GM21825 (cell line): Measurements from ENCODE around the gene FBLIM1.

Experiments
- ATAC-seq: cut with Tn5 transposase; IDR thresholded peaks from one replicate; pipeline ENCODE4 v1.9.1; 2021; ENCODE audit warnings: mild to moderate bottlenecking, moderate library complexity; ENCODE audit not compliant: unreplicated experiment

The FBLIM1 gene, protein sequence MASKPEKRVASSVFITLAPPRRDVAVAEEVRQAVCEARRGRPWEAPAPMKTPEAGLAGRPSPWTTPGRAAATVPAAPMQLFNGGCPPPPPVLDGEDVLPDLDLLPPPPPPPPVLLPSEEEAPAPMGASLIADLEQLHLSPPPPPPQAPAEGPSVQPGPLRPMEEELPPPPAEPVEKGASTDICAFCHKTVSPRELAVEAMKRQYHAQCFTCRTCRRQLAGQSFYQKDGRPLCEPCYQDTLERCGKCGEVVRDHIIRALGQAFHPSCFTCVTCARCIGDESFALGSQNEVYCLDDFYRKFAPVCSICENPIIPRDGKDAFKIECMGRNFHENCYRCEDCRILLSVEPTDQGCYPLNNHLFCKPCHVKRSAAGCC

DNA sequence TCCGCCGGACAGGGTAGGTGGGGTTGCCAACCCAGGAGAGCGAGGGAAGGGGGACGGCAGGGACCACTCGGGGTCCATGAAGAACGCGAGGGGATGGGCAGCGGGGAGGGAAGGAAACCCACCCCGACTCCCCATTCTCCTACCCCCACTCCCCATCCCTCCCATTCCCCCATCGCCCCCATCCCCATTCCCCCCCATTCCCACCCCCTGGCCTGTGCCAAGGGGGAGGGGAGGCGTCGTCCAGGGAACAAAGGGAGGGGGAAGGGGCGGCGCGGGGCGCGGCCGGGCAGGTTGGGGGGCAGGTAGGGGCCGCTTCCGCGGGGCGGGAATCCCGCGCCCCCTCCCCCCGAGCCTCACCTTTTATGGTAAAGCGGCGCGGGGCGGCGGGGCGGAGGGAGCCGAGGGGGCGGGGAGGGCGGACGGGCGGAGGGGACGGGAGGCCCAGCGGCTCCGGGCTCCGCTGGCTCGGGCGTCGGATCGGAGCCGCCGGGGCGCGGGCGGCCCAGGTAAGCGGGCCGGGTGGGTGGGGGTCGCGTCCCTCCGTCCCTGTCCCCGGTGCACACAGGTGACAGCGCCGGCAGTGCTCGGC lies at the start of gene FBLIM1:
Gene FBLIM1 (plus strand): TSS at position 453 of the 589 bp plus-strand sequence. CDS start 6,189 bp downstream, outside the sequence.
- ATAC-seq: no peak

DNA sequence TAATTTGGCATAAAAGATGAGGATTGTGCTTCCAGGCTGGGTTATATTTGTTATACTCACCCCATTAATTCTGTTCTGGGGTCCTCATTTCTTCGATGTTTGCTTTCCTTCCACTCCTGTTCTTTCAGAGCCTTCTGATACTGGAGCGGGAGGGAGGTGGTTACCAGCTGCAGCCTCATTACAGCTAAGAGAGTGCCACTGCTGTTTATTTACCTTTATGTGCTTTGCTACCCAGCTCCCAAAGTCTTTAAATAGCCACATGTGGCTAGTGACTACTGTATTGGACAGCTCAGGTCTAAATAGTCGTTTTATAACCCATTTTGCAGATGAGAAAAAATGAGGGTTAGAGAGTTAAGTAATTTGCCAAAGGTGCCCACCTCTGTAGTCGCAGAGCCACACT lies 49.4 kb upstream of the FBLIM1 start:
- no peak for ATAC-seq

DNA sequence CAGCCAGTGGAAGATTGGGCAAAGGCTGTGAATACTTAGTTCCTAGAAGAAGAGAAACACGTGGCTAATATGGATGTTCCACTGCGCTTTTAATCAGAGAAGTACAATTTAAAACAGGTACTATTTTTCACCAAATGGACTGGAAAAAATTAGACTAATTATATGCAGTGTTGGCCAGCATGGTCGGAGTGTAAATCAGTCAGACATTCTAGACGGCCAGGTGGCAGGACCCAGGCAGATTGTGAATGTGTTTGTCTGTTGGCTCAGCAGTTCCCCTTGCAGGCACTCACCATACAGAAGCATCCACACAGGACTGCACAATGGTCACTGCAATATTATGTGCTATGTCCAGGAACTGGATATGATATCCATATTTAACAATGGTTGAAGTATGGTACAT lies 46.4 kb upstream of the FBLIM1 start:
- ATAC-seq: no peak

DNA sequence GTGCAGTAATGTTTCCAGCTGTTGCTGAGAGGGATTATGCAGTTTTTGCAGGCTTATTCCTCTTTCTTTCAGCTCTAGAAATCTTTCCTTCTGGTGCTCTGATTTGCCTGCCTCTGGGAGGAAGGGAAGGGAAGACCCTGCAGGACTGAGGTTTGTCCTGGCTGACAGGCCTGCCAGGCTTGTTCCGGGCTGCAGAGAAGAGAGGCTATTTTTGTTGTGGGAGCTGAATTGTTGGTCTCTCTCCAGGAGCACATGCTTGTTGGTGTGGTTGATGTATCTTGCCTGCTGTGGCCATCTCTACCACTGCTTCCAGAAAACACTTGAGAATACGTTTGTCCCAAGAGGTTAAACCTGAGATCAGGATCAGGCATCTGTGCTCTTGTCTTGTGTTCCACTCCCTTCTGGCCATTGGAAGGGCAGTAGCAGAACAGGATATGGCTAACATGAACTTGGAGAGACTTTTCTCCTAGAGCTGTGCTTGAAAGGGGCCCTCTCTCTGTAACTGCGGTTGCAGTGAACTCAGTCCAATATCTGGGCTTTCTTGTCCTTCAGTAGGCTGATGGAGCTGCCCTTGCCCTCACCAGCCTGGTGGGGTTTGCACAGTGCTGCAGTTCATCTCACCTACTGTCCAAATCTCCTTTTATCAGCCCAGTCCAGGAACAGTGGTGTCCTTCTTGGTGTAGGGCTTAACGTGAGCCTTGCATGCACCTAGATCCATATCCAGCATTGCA lies 44.0 kb upstream of the FBLIM1 start:
- no peak for ATAC-seq

DNA sequence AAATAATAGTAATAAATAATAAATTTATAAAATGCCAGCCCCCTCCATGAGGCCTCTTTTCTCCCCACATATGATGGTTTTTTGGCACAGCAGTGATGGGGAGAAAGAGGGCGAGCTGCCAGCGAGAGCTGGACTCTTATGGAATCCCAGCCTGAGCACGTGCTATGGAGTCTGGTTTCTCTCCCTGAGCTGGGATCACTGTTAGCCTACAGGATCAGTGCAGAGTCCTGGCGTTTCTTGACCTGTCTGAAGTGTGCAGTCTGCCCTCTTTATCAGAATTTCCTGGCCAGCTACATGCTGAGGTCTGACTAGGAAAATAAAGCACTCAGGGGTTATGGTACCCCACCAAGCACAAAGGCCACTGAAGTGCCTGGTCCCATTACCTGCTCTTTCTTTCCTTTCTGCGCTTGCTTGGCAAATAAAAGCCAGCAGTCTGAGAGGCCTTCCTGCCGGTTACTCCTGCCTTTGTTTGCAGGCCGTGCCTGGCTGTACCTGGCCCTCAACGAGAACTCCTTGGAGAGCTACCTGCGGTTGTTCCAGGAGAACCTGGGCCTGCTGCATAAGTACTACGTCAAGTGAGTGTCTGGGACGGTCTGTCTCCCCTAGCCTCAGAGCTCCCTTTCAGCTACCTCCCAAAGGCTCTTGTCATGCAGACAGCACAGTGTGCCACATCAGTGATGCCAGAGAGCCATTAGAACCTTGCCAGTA lies 41.0 kb upstream of the FBLIM1 start:
- ATAC-seq: no peak

DNA sequence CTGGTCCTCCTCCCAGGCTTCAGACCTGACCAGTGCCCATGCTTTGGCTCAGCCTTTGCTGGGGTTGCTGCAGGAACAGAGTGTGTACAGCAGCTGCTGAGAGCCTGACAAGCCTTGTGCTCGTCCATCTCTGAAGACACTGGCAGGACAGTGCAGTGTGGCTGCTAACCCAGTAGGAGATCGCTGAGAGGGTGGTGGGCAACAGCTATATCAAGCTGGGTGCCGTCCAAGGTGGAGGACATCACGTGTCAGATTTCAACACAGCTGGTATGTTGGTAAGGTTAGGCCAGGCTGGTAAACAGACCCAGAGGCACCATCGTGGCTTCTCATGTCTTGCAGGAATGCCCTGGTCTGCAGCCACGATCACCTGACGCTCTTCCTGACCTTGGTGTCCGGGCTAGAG lies 40.4 kb upstream of the FBLIM1 start:
- ATAC-seq: no peak

DNA sequence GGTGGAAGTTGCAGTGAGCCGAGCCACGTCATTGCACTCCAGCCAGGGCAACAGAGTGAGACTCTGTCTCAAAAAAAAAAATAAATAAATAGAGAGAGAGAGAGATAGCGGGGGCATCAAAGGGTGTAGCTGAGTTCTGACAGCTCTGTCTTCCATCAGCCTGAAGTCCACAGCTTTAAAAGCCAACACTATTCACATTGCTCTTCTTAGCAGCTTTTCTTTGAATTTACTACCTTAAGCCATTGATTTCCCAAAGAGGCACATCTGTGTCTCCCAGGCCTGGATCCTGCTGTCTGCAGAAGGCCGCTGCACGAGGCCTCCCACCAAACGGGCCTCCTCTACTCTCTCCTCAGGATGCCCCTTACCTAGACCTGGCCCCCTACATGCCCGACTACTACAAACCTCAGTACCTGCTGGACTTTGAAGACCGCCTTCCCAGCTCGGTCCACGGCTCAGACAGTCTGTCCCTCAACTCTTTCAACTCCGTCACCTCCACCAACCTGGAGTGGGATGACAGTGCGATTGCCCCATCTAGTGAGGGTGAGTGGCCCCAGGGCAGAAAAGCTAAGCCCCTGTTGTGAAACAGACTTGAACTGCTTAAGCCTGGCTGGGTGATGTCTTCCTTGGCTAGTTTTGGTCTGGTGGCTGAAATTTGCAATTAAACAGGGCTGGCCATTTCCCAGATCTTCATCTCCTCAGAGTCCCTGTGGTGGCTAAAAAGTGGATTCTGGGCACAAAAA lies 39.0 kb upstream of the FBLIM1 start:
- no peak for ATAC-seq

DNA sequence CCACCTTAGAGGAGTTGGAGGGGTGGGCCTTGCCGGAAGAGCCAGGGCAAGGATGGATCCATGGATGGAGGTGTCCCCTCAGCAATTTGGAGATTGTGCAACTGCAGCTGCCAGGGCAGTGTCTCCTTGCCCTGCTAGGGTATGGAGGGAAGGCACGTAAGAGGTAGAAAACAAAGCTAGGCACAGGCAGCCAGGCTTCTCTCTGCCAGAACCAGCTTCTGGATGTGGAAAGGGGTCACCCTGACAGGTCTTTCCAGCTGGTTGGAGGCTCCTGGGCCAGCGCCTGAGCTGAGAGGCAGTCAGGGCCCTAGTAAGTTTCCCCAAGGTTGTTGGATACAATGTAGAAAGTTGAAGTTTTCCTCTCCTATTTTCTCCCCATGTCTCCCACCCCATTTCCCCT lies 37.7 kb upstream of the FBLIM1 start:
- ATAC-seq: no peak

DNA sequence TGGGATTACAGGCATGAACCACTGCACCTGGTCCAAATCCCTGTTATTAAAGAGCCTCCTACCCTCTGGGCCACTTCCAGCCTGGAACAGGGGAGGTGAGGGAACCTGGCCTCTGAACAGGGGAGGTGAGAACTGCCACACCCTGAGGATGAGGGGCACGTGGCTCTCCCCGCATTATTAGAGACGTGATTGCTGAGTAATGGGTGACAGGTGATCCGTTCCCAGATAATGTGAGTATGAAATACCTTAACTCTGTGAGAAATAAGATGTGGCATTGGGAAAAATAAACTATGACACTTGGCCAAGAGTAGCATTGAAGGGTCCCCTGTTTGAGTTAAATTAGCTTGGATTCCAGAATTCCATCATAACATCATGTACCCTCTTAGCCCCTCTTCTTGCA lies 36.2 kb upstream of the FBLIM1 start:
- ATAC-seq: no peak

DNA sequence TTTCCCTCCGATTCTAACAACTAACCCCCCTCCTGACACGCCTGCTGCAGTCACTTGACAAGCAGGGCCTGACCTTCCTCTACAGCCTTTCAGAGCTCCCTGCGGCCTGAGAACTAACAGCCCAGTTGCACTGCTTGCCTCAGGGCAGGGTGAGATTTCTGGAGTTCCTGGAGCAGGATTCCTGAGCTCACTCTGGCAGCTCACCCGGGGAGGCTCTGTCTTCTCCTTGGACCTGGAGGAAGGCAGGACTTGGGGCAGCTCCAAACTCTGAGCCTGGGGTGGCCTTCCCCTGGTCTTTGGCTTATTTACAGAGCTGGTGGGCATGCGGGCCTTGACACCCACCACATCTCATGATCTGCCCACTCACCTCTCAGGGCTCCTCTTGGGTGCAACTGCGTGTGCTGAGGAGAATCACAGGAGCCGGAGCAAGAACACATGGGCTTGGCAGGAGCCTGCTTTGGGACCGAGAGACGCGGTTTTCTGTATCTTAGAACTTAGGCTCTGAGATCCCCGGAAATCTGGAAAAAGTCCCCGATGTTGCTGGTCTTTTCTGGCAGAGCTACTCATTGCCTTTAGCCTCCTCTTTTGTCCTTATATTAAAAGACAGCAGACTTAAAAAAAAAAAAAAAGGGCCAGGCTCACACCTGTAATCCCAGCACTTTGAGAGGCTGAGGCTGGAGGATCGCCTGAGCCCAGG lies 35.6 kb upstream of the FBLIM1 start:
- no peak for ATAC-seq

DNA sequence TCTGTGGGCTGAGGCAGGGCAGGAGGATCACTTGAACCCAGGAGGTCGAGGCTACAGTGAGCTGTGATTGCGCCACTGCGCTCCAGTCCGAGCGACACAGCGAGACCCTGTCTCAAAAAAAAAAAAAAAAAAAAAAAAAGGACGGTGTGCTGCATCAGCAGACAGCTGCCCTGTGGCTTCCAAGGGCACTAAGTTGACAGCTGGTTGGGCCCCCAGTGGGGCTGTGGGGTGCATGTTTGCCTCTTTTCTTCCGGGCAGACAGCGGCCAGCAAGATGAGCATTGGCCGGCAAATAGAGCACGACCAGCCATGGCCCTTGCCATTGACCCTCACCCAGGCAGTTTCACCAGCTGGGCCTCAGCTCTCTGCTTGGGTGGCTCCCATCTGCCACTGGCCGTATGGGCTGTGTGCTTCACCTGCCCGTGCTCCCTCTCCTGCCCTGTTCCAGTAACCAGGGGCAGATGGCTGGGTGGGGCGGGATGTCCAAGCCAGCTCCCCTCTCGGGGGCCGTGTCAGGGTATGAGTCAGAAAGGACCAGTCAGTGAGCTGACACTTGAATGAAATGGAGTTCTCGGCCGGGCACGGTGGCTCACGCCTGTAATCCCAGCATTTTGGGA lies 34.9 kb upstream of the FBLIM1 start:
- ATAC-seq: no peak

DNA sequence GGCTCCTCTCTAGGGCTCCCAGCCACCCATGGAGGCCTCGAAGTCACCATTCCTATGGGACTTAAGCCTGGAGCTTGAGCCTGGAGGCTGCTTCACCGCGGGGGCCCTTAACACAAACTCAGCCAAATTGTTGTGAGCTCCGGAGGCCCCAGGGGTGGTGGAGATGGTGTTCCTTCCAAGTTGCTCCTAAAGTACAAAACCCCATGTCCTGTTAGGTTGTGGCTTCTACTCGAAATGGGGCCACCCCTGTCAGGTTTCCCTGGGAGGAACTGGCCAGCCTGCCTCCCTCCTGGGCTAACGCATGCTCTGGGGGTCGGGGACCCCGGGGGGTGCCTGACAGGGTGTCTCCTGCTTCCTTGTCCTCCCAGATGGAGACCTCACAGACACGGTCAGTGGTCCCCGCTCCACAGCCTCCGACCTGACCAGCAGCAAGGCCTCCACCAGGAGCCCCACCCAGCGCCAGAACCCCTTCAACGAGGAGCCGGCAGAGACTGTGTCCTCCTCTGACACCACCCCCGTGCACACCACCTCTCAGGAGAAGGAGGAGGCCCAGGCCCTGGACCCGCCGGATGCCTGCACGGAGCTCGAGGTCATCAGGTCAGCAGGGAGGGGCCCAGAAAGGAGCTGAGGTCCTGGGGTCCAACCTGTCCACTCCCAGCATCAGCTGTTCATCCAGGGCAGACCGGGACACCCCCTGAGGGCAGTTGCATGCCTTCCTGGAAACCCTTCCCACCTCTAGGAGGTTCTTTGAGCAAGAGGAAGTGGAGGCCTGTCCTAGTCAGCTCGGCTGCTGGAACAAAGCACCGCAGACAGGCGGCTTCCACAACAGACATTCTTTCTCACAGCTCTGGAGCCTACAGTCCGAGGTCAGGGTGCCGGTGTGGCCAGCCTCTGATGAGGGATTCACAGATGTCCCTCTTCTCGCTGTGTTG lies 33.4 kb upstream of the FBLIM1 start:
- ATAC-seq: no peak

DNA sequence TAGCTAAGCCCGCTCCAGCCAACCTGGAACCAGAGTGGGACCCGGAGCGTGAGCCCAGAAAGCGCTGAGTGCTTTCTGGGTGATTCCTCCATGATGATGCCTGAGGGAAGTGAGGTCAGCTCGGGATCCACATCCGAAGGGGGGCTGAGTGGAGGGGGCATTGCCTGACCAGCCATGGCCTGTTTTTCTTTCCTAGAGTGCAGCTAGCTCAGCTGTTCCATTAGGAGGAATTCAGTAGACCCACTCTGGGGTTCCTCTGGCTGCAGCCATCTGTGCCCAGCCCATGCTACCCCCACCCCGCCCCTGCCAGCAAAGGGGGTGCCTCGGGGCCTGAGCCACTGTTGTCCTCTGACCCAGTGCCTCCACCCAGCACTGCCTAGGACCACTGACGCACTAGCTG lies 32.1 kb upstream of the FBLIM1 start:
- ATAC-seq: no peak

DNA sequence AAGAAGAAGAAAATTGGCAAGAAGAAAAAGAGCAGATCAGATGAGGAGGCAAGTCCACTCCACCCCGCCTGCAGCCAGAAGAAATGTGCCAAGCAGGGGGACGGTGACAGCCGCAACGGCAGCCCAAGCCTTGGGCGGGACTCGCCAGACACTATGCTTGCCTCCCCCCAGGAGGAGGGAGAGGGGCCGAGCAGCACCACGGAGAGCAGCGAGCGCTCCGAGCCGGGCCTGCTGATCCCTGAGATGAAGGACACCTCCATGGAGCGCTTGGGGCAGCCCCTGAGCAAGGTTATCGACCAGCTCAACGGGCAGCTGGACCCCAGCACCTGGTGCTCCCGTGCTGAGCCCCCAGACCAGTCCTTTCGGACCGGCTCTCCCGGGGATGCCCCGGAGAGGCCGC lies 31.6 kb upstream of the FBLIM1 start:
- ATAC-seq: no peak

DNA sequence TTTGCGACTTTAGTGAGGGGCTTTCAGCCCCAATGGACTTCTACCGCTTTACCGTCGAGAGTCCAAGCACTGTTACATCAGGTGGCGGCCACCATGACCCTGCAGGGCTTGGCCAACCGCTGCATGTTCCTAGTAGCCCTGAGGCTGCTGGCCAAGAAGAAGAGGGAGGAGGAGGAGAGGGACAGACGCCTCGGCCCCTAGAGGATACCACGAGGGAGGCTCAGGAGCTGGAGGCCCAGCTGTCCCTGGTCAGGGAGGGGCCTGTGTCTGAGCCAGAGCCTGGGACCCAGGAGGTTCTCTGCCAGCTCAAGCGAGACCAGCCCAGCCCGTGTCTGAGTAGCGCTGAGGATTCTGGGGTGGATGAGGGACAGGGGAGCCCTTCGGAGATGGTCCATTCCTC lies 31.2 kb upstream of the FBLIM1 start:
- no peak for ATAC-seq

DNA sequence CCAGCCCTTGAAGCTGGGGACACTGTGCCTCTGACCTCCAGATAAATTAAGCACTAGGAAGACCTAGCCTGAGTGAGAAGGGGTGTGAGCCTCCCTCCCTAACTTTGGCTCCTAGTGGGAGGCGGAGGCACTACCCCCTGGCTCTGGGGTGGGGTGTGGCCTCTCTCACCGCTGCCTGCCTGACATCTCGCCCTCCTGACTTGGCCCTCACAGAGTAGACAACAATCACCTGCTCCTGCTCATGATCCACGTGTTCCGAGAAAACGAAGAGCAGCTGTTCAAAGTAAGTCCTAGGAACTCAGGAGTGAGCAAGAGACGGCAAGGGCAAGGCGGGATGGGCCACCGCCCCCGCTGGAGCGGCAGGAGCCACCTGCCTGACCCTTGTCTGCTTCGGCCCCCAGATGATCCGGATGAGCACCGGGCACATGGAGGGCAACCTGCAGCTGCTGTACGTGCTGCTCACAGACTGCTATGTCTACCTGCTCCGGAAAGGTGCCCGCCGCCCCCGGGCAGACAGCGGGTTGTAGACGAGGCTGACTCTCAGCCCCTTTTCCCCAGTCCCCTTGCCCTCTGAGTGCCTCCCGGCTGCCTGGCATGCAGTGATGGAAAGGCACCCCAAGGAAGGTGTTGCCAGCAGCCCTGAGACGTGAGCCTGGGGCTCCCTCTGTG lies 30.6 kb upstream of the FBLIM1 start:
- ATAC-seq: no peak

DNA sequence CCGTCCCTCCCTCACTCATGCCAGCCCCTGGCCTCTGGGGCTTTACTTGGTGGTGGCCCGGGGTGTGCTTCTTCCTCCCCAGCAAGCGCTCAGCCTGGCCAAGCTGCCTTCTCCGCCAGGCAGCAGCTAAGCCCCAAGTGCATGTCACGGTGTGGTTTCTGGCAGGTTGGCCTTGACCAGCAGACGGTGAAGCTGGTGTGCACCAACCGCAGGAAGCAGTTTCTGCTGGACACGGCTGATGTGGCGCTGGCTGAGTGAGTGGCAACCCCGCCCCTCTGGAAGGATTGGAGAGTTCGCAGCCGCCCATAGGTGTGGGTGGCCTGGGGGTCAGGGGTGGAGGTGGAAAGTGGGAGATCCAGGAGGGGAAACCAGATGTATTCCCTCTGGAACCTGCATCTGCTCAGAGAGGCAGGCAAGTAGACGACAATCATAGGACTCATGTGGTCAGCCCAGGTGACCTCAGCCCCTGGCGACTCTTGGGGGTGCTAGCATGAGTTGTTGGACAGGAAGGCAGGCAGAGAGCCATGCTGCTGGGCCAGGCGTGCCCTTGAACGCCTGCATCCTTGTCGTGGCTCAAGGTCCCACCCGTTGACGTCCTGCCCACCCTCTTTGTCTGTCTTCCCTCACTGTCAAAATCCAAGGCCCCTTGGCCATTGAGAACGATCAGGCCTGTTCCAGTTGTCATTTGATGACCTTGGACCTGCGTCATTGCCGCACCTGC lies 29.5 kb upstream of the FBLIM1 start:
- ATAC-seq: no peak
